NCI-H82 treated with DMSO at 0.1 percent for 48 hours (cell line): ENCODE results near the gene TWF2.
"Not testable (repeated sequence)": the region's sequence is repeated elsewhere in the genome, so short reads cannot be mapped to it uniquely, and the experiment has no call there.

Source experiments
- DNase-seq: peaks from one replicate; lab custom pipeline; 2025; ENCODE audit not compliant: unreplicated experiment; lab: John Stamatoyannopoulos, UW

The TWF2 gene

DNA sequence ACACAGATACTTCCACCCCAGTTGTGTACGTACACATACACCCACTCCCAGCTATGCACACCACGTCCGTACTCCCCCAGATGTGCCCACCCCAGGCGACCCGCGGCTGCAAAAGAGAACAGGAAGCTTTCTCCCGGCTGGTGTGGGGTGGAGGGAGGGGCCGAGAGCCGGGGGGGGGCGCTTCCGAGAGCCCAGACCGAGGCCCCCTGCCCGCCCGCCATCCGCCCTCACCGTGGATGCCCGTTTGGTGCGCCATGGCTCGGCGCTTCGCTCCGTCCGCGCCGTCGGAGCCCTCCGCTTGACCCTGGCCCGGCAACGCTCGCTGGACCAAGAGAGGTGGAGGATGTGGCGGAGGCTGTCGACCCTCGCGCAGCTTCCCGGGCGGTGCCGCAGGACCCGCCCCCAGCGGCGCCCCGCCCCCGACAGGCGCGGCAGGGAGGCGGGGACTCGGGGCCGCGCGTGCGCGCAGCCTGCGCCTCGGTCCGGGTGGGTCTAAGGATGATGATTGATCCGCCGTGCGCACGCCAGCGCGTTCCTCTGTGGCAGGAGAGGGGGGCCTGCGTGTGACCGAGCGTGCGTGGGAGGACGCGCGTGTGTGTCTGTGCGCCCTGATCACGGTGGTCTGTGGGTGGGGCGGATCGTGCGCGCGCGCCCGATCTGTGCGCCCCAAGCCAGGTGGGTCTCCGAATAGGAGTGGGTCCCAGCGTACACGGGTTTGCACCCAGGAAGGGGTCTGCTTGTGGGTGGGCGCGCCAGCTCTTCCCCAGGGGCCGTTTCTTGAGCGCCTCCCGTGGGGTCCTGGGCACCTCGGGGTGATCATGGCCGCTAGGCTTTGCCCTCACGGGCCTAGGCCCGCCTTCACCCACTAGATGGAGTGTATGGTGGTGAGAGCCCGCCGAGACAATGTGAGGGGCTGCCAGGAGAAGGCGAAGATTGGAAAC is at the start of gene TWF2:
TWF2 (minus strand) TSS at position 398 of the 941 bp plus-strand sequence; CDS start at position 256, 142 bp downstream.
- DNase-seq = peak; percentile 3

GRCh38 chr3:52288674-52289073 is 49.7 kb upstream of the TWF2 start:
- no peak for DNase-seq

DNA sequence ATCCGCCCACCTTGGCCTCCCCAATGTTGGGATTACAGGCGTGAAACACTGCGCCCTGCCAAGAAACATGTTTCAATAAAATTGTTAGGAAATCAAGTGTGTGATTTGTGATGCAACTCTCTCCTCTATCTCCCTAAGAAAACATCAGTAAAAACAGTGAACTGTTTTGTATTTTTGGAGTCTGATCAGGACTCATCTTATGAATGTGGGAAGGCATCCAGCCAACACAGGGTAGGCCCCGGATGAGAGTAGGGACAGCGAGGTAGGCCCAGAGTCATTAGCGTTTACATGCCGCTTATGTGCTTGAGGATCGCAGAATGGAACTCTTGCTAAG is 47.8 kb upstream of the TWF2 start:
- DNase-seq = no peak

DNA sequence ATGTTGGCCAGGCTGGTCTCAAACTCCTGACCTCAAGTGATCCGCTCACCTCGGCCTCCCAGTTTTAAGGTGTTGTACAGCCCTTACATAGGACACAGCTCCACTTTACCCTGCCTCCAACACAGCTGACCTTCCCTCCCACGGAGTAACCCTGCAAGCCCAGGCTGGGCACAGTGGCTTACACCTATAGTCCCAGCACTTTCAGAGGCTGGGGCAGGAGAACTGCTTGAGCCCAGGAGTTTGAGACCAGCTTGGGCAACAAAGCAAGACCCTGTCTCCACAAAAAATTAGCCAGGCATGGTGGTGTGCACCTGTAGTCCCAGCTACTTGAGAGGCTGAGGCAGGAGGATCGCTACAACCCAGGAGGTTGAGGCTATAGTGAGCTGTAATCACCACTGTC is 45.1 kb upstream of the TWF2 start:
- not testable (repeated sequence) for DNase-seq

- DNase-seq = no peak
These were observed 44.3 kb upstream of the TWF2 start for GRCh38 chr3:52283306-52283705.

DNA sequence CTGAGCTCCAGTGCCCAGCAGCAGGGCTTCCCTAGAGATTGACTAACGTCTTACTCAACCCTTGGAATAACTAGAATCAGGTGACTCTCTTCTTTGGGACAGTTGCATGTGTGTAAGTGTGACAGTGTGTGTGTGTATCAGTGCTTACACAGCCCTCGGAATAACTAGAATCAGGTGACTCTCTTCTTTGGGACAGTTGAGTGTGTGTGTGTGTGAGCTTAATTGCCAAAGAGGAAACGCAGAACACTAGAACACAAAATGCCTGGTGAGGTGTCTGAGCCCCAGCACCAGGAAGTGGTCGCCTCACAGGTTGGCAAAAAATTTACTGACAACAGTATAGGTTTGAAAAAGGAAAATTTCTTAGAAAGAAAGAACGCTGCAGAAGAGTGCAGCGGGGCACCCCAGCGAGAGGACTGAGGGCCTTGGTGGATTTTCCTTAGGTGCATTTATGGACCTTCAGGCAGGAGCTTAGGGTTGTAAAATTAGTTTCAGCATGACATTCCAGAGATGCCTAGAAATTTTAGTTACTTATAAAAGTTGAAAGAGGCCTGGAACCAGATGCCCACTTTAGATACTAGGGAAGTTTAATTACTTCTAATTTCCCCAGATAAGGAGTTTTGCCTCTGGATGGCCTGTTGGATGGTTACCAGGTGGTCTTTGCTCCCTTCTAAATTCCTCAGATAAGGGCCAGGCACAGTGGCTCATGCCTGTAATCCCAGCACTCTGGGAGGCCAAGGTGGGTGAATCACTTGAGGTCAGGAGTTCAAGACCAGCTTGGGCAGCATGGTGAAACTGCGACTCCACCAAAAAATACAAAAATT is 43.2 kb upstream of the TWF2 start:
- no peak for DNase-seq

DNA sequence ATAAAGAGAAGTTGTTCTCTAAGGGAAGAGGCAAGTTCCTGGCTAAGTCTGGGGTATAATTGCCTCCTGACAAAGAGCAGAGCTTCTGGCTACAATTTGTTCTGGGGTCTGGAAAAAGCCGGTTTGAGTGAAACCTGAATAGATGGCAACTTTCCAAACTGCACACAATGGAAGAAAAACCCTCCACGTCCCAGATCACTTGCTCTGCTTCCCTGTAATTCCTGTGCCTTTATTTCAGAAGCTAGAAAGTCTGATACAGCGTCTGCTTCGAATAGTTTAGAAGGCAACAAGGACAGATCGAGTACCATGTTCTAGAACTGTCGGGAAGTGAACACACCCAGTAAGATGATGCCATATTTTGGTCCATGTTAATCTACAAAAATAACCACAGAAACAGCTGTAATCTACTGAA is 41.1 kb upstream of the TWF2 start:
- no peak for DNase-seq

DNA sequence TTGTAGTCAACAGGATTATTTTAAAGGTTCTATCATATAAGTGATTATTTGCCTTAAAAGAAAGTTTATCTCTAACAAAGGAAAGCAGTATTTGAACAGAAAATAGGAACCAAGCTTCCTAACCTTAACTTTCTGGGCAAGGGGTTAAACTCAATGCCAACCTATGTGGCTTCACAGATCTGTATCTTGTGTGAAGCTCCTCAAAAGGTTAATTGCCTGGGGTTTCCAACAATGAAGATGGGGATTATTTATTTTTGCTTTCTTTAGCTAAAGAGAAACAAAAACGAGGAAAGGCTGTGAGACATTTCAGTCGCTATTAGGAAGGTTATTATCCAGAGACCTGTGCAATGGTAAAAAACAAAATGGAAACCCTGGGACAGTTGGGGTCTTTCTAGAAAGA is 40.6 kb upstream of the TWF2 start:
- DNase-seq = no peak

- peak; percentile 58 for DNase-seq
These were observed 39.6 kb upstream of the TWF2 start, which contains the start of gene WDR82 for GRCh38 chr3:52278510-52279069. TSS of gene WDR82 (minus strand) at chr3:52278649. CDS start at chr3:52278361, 288 bp downstream.

GRCh38 chr3:52277972-52278509 is 39.1 kb upstream of the TWF2 start:
- DNase-seq = no peak

GRCh38 chr3:52277071-52277964 is 38.4 kb upstream of the TWF2 start:
- peak; percentile 9 for DNase-seq

DNA sequence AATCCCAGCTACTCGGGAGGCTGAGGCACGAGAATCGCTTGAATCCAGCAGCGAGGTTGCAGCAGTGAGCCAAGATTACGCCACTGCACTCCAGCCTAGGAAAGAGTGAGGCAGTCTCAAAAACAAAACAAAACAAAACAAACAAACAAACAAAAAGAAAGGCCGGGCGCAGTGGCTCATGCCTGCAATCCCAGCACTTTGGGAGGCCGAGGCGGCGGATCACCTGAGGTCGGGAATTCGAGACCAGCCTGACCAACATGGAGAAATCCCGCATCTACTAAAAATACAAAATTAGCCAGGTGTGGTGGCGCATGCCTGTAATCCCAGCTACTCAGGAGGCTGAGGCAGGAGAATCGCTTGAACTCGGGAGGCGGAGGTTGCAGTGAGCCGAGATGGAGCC is 35.8 kb upstream of the TWF2 start:
- not testable (repeated sequence) for DNase-seq

DNA sequence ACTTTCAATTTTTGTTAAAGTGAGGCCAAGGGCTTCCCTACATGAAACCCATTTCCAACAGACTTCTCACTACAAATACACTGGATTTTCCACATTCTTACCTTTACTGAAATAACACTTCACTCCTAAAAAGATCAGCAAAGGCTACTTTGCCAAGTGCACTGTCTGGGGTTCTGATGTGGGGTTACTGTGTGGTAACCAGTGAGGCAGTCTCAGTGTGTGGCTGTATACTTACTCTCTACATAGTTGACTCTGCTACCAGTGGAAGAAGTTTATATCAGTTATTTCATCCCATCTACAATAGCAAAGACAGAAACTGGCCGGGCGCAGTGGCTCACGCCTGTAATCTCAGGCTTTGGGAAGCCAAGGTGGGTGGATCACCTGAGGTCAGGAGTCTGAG is 33.9 kb upstream of the TWF2 start:
- DNase-seq = no peak

GRCh38 chr3:52272172-52272571 is 33.2 kb upstream of the TWF2 start:
- DNase-seq = not testable (repeated sequence)

DNA sequence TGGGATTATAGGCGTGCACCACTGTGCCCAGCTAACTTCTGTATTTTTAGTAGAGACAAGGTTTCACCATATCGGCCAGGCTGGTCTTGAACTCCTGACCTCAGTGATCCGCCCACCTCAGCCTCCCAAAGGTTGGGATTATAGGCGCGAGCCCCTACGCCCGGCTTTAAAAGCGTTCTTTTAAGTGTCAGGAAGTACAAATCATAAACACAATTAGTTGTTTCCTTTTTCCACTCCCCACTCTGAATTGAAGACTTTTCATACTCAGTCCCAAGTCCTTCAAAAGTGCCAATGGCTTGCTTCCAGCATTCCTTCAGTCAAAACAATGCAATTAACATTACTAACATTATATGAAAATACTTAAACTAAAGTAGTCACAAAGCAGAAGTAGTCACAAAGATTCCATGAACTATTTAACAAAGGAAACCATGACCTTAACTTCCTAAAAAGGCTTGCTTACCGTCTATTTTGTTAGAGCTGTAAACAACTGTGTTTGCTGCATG is 31.3 kb upstream of the TWF2 start:
- DNase-seq = no peak

- no peak for DNase-seq
These were observed 30.8 kb upstream of the TWF2 start for GRCh38 chr3:52269776-52270175.

DNA sequence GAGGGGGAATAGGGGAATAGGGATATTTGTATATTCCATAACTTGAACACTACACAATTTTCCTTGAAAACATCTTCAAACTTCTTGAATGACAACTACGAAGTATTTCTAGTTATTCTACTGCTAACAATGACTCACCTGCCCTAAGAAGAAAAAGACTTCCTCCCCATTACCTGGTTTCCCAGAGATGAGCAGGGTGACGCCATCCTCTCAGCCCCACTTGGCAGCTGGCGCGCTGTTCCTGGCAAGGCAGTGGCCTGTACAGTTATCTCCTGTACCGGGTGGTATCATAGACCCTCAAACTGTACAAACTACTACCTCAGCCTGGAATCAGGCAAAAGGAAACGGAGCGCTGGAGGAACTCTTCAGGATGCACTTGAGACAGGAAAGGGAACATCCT is 29.1 kb upstream of the TWF2 start:
- DNase-seq = no peak

DNA sequence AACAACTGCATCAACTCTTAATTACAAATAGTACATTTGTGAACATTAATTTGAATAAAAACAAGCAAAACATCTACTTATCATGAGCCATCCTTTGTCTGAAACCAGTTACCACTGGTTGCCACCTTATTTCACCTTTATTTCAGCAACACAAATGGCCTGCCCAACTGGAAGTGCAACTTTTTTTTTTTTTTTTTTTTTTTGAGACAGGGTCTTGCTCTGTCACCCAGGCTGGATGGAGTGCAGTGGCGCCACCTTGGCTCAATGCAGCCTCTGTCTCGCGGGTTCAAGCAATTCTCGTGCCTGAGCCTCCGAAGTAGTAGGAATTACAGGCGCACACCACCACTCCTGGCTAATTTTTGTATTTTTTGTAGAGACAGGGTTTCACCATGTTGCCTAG is 26.4 kb upstream of the TWF2 start:
- no peak for DNase-seq

GRCh38 chr3:52262447-52262846 is 23.5 kb upstream of the TWF2 start:
- no peak for DNase-seq

- no peak for DNase-seq
These were observed 20.5 kb upstream of the TWF2 start for GRCh38 chr3:52259448-52259847.
